ENCODE measurements around the gene TXNRD3. TPM values are rescaled to one million over a fixed set of nuclear protein-coding genes. Genes with fewer than 3 reads are reported as not detected.

TXNRD3 gene
- total and polyA plus RNA-seq, 8 donors, result 4.4 to 8.3 (median 5.8) TPM

DNA sequence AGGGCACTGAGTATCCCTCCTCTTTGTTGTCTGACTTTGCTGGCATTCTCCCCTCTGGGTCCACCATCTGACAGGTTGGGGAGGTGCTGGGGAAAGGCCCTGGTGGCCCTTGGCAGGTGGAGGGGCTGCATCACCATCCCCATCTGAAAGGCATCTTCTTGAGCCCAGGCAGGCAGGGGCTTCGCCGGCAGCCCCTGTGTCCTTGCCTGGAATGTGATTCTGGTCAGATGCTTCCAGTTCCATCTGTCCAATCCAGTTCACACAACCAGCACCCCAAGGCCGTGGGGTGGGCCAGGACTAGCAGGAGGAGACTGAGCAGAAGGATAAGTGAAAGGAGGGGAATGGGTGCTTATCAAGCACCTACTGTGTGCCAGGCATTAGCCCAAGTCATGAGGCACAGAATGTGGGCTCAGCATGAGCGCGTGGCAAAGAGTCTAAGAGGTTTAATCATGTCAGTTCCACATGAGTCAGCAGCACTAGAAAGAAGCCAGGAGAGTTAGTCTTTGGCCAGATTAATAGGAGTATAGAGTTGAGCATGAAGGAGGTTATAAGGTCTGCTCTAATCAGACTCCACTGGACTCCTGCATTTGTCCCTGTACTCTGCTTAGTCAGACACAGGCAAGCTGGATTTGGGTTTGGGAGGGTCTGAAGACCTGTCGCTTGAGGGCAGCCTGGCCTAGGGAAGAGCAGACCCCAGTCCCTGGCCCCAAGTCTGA is 10.5 kb upstream of the TXNRD3 start:
- no peak overlapping the region for H3K27ac ChIP-seq
- WGBS, 2 donors, result 70 to 71% methylated on average over 6 of the region's 6 CpGs
- H3K36me3 ChIP-seq, result no peaks in the 10 kb centered on the region
- no peaks in the 10 kb centered on the region for H3K9me3 ChIP-seq
- TF ChIP-seq, protein P1, sequence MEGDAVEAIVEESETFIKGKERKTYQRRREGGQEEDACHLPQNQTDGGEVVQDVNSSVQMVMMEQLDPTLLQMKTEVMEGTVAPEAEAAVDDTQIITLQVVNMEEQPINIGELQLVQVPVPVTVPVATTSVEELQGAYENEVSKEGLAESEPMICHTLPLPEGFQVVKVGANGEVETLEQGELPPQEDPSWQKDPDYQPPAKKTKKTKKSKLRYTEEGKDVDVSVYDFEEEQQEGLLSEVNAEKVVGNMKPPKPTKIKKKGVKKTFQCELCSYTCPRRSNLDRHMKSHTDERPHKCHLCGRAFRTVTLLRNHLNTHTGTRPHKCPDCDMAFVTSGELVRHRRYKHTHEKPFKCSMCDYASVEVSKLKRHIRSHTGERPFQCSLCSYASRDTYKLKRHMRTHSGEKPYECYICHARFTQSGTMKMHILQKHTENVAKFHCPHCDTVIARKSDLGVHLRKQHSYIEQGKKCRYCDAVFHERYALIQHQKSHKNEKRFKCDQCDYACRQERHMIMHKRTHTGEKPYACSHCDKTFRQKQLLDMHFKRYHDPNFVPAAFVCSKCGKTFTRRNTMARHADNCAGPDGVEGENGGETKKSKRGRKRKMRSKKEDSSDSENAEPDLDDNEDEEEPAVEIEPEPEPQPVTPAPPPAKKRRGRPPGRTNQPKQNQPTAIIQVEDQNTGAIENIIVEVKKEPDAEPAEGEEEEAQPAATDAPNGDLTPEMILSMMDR (IDR thresholded peaks at IDR 0.05), result no peak
- H3K4me3 ChIP-seq, result no peak overlapping the region
- H3K27me3 ChIP-seq, result peaks cover 0 to 7% (median 0%) of the 10 kb centered on the region in 4 donors
- no peaks in the 10 kb centered on the region for H3K4me1 ChIP-seq
- ATAC-seq (no peak), DNase-seq (no peak), FAIRE-seq (no peak)
- intact Hi-C loops (cut with DNase I), result loop anchor here in 1 of 3 donors (10.0 kb wide), 1 partner anchor 879 kb away; no protein-coding TSS in a partner anchor

DNA sequence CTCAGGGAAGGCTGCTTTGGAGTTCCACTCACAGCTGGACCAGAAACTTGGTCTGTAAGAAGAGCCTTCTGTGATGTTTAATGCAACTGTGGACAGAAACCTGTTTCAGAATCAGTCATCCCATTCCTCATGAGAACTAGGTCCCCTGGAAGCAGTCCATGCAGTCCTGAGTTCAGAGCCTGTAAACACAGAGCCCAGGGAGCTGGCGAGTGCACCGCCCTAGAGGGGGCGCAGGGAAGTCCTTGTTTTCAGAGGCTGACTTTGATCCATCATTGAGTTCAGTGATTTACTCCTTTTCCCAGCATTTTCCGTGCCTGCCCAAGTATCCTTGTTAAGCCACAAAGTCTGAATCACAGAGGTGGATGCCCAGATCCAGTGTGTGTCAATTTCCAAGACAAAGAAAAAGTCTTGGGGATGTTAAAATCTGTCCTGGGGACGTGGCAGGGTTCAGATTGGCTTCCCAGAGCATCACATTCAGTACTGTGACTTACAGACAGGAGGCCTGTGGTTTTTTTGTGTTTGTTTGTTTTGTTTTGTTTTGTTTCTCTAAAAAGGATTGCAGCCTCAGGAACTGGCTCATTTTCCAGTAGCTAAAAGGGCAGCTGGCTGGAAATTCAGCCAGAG is 9.8 kb upstream of the TXNRD3 start:
- peaks cover 0 to 7% (median 0%) of the 10 kb centered on the region in 4 donors for H3K27me3 ChIP-seq
- intact Hi-C loops (cut with DNase I), result loop anchor here in 1 of 3 donors (10.0 kb wide), 1 partner anchor 880 kb away; no protein-coding TSS in a partner anchor
- H3K36me3 ChIP-seq, result no peaks in the 10 kb centered on the region
- DNase-seq (no peak), ATAC-seq (no peak), FAIRE-seq (no peak)
- no peak overlapping the region for H3K4me3 ChIP-seq
- TF ChIP-seq, protein P1 (IDR thresholded peaks at IDR 0.05), result no peak
- no peak overlapping the region for H3K27ac ChIP-seq
- no peaks in the 10 kb centered on the region for H3K4me1 ChIP-seq
- no peaks in the 10 kb centered on the region for H3K9me3 ChIP-seq
- WGBS, 2 donors, result 42 to 46% methylated on average over 5 of the region's 5 CpGs

DNA sequence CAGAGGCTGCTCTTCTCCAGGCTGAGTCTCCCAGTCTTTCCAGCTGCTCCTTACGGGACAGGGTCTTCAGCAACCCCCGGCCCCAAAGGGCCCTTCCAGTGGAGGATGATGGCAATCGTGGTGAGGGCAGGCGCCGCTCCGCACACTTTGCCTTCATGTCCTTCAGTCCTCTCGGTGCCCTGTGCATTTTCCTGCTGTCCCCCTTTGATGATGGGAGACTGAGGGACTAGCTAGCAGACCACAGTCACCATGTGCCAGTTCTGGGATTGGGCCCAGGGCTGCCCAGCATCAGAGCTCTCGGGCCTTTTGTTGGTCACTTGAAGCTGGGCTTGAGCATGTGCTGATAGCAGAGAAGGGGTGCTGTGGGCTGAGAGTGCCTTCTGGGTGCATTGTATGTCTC is 8.8 kb upstream of the TXNRD3 start:
- Histone ChIP-seq H3K27ac (no peak overlapping the region), H3K4me3 (no peak overlapping the region), H3K36me3 (no peaks in the 10 kb centered on the region), H3K4me1 (no peaks in the 10 kb centered on the region), H3K27me3 (peaks cover 0 to 7% (median 0%) of the 10 kb centered on the region in 4 donors), H3K9me3 (no peaks in the 10 kb centered on the region)
- FAIRE-seq, result no peak
- no peak for ATAC-seq
- intact Hi-C loops (cut with DNase I), result loop anchor here in 1 of 3 donors (10.0 kb wide), 1 partner anchor 881 kb away; no protein-coding TSS in a partner anchor
- TF ChIP-seq, protein P1 (IDR thresholded peaks at IDR 0.05), result no peak
- 72 to 82% methylated on average over 8 of the region's 8 CpGs for WGBS, 2 donors
- DNase-seq, result no peak

DNA sequence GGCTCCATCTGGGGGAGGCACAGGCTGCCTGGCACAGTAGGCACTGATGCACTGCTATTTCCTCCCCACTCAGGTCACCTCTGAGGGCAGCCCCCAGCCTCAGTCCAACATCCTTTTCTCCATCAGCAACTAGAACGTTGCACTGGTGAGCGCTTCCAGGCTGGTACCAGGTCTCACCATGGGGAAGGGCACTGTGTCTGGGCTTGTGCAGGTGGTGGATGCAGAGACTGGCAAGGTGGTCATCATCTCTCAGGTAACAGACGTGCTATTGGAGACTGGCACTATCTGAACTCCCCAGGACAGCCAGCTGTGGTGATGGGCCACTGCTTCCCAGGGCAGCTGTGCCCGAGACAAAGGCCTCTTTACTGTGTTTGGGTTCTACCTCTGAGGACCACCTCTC is 8.3 kb upstream of the TXNRD3 start:
- FAIRE-seq (no peak), ATAC-seq (no peak)

More for the DNA sequence above, 8.3 kb upstream of the TXNRD3 start:
- WGBS, 2 donors, result 47 to 57% methylated on average over 4 of the region's 4 CpGs
- DNase-seq, result no peak
- Histone ChIP-seq H3K36me3 (no peaks in the 10 kb centered on the region), H3K9me3 (no peaks in the 10 kb centered on the region), H3K4me1 (no peaks in the 10 kb centered on the region), H3K4me3 (no peak overlapping the region), H3K27ac (no peak overlapping the region), H3K27me3 (peaks cover 0 to 7% (median 0%) of the 10 kb centered on the region in 4 donors)
- TF ChIP-seq, protein P1 (IDR thresholded peaks at IDR 0.05), result no peak
- intact Hi-C loops (cut with DNase I), result loop anchor here in 1 of 3 donors (10.0 kb wide), 1 partner anchor 882 kb away; no protein-coding TSS in a partner anchor
